ENCODE results near the gene NACAD.

The NACAD gene

DNA sequence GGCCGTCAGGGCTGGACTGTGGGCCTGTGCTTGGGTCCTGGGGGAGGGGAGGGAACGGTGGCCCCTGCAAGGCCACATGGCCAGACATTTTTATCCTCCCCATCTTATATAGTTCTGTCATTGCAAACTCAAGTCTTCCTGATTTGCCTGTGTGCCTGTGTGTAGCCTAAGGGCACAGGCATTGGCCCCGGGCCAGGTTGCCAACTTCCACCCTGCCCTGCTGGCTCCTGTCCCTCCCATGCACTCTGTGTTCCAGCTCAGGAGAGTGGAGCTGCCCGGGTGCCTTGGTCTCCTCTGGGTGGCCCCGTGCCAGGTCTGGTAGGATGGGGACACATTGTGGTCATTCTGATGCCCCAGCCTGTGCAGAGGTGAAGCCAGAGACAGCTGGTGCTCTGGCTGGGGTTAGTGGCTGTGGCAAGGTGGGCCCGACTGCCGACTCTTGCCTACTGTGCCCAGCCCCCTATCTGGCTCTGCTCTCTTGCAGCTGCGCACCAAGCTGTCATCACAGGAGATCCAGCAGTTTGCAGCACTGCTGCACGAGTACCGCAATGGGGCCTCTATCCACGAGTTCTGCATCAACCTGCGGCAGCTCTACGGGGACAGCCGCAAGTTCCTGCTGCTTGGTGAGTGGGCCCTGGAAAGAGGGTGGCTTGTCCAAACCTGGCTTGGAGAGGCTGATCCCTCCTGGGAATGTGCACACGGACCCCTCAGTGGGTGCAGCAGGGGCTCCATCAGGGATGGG lies 14.8 kb downstream of the NACAD start:
- DNase-seq, result no peak

- DNase-seq, result no peak
Measured at GRCh38 chr7:45073031-45073785, 15.6 kb downstream of the NACAD start.

DNA sequence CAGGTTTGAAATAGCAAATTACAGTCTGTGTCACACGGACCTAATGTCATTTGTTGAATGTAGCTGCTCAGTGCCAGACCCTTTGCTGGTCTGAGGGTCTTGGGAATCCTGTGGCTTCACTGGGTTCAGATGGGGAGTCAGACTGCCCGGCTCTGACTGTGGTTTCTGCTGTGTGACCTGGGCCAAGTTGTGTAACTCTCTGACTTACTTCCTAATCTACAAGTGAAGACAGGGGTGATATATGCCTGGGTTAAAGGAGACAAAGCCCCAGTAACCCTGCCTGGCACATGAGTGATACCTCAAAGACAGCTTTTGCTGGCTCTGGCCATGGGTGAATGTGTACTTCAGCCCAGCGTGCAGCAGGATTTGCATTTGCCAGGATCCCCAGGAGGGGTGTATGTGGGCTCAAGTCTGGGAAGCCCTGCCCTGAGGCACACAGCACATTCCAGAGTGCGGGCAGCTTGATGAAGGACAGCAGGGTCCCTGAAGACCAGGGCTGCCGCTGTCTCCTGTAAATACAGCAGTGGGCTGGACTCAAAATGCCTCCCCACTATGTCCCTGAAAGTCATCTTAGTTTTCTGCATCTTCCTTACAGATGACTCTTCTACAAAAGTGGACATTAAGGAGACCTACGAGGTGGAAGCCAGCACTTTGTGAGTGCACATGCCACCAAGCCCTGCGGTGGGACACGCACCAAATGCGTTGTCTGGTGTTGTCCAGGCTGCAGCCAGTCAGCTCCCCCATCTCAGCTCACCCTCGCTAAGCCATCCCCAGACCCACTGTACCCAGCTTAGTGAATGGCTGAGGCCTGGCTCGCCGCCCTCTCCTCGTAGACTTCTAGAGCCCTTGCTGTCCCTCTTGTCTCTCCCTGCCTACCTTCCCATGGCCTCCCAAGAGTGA lies 16.4 kb downstream of the NACAD start:
- DNase-seq, result no peak

- DNase-seq, result no peak
Measured at GRCh38 chr7:45071528-45071927, 17.2 kb downstream of the NACAD start.

DNA sequence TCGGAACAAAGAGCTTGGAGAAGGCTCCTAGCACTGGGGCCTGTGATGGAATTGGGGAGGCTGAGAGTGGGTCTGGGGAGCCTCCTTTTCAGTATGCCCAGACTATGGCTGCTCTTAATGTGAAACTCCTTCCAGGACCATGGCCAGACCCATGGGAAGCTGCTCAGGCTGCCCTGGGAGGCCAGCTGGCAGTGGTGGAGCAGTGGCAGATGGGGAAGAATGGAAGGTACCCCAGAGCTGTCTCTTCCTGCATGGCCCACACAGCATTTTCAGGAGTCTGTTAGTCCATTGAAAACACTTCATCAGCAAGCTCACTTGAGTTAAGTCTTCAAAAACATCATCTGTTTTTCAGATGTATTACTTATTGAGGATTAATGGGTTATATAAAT lies 18.5 kb downstream of the NACAD start:
- DNase-seq, result no peak

DNA sequence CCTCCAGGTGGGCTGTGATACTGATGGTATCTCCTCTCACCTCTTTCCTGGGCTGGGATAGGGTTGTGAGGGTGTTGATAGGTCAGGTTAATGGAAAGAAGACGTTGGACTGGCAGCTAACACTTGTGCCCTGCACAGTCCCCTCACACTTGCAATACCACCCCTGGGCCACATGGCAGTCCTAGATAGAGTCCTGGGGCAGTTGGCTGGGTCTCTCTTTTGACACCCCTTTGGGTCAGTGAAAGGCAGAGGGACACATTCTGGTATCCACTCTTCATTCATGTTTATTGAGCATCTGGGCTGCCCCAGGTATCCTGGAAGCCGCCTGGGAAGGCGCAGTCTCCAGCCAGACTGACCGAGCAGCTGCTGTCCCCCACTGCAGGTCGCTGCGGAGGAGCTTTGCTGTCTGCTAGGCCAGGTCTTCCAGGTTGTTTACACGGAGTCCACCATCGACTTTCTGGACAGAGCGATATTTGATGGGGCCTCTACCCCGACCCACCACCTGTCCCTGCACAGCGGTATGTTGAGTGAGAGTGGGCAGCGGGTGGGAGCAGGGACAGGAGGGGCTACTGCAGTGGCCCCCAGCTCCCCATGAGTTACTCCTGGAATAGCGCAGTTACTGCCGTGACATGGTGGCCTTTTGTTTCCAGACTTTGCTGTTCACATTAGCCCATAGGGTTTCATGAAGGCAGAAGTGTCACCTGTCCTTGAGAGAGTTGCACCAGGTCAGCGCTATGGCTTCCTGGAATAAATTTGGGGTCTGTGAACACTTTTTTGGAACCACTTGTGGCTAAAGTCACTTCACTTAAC lies 19.1 kb downstream of the NACAD start:
- DNase-seq, result no peak

DNA sequence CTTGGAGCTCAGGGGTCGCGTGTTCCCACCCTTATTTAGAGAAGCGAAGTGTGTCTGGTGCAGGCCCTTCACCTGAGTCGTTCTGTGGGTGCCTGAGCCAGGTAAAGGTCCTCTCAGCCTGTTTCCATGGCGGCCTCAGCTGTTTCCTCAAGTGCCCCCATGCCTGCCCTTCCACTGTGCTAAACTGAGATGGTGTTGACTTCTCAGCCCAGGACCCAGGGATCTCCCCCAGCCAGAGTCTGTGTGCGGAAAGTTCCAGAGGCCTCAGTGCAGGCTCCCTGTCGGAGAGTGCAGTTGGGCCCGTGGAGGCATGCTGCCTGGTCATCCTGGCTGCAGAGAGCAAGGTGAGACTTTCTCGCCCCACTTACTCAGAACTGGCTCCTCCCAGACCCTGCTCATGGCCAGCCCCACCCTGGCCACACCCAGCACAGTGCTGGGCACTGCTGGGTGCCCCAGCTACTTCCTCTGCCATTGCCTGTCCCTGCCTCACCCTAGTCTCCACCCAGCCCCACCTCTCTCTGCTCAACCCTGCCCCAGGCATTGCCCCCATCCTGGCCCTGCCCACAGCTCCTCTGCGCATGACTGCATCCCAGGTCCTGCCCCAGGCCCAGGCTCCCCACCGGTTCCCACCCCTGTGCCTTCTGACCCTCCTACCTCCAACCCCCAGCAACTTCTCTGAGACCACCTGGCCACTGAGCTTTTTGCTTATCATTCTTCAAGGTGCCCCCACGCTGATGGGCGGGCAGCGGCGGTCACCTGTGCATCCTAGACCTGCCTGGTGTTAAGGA lies 20.3 kb downstream of the NACAD start:
- no peak for DNase-seq

- no peak for DNase-seq
Measured at GRCh38 chr7:45067582-45067981, 21.2 kb downstream of the NACAD start.

- no peak for DNase-seq
Measured at GRCh38 chr7:45066409-45066808, 22.4 kb downstream of the NACAD start.

DNA sequence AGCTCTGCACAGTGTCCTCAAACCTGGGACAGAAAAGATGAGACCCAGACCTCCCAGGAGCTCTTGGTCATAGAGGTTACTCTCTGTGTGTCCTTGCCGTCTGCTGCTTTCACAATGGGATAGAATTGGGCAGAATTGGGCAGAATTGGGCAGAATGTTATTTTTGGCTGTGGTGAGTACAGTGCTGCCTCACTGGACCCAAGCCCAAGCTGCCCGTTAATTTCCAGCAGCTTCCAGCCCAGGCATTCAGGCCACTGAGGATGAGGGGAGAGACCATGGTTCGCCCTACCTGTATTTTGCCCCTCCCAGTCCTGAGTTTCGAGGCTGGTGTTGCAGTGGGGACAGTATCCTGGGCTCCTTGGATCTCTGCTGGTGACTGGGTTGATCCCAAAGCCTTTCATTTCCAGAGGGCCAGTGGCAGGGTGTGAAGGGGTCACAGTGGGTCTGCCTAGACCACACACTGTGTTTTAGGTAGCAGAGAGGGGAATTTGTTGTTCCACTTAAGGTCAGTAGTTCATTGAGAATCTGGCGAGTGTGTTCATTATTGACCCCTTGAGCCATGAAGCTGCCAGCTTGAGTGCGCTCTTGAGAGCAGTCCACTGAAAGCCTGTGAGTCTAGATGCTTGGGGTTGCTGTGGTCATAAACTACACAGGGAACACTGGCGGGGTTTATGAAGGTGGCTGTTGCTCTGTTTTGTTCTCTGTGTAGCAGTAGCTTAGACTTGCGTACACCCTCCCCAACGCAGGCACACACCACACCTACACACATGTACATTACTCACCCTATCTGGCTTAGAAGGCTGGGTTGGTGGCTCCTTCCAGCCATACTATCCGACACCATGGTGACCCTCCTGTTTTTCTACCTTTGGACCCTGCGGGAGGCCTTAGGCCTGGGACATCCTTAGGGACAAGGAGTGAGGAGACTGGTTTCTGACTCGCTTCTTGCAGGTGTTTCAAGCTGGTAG lies 23.5 kb downstream of the NACAD start:
- no peak for DNase-seq

DNA sequence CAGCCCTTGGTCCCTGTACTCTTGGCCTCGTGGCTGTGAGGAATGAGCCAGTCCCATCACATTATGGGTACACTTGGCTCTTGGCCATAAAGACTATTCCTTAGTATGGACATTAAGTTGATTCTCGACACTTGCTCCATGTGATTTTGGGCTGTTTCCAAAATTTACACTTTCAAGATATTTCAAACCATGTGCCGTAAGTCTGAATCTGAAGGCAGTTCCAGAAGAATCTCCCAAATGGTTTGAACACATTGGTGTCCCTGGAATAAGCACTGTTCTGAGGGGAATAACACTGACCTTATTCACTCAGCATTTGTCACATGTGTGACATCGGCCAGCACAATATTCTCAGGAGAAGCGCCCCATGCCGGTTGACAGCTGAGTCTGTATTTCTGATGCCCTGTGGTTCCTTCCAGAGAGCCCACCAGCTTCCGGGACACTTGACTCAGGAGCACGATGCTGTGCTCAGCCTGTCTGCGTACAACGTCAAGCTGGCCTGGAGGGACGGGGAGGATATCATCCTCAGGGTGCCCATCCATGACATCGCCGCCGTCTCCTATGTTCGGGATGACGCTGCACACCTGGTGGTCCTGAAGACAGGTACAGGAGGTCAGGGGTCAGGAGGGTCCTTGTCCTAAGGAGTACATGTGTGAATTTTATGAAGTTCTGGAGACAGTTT lies 24.6 kb downstream of the NACAD start:
- DNase-seq, result no peak

GRCh38 chr7:45061806-45062425 lies 26.9 kb downstream of the NACAD start:
- DNase-seq, result no peak

- no peak for DNase-seq
Measured at GRCh38 chr7:45061352-45061751, 27.4 kb downstream of the NACAD start.

- DNase-seq, result no peak
Measured at GRCh38 chr7:45060295-45060694, 28.5 kb downstream of the NACAD start.

DNA sequence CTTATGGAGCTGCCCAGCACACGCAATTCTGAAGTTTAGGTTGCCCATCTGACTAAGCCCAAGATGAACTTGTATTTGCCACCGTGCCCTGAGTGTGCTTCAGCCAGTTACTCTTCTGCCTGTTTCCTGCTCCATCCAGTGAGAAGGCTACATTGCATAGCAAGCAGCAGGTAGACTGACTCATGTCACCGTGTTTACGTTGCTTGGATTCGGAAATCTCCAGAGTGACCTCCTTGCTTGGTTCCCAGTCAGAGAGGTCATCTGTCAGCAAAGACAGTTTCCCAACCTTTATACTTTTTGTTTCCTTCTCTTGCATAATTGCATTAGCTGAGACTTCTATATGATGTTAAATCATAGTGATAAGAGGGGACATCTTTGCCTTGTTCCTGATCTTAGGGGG lies 30.9 kb downstream of the NACAD start:
- no peak for DNase-seq

- DNase-seq, result no peak
Measured at GRCh38 chr7:45055594-45056219, 33.1 kb downstream of the NACAD start.

GRCh38 chr7:45055016-45055415 lies 33.8 kb downstream of the NACAD start:
- DNase-seq, result no peak

DNA sequence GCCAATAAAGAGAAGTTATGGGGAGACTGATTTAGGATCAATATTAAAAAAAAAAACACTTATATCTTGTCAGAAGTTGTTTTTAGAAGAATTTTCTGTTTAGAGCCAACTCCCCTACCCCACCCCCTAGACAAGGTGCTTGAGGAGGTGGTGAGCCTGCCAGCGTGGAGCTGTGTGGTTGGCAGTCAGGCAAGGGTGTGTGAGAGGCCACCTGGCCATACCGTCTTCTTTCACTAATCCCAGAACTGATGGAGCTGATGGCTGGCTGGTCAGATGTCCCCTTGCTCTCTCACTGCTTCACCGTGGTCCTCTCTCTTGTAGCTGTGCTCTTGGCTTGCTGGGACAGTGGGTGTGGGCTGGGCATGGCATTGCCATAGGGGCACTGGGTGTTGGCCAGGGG lies 34.3 kb downstream of the NACAD start:
- no peak for DNase-seq

GRCh38 chr7:45053941-45054340 lies 34.8 kb downstream of the NACAD start:
- DNase-seq, result no peak

Measured in activated CD4-positive, CD25-positive, alpha-beta regulatory T cell (primary cell).